ENCODE measurements around the gene ZNF467. TPM values are rescaled to one million over a fixed set of nuclear protein-coding genes. Genes with fewer than 3 reads are reported as not detected.

Gene ZNF467
- total RNA-seq, 2 donors from 2014 or later = 9.9 to 13.2 TPM

GRCh38 chr7:149721084-149721601 is 52.2 kb downstream of the ZNF467 start:
- intact Hi-C loops (cut with DNase I) = no loop called here
- Histone ChIP-seq H3K4me3 (no peak overlapping the region), H3K27ac (peak overlapping the region in 1 of 4 donors; percentile 65), H3K4me1 (peaks cover 20% of the 10 kb centered on the region), H3K27me3 (no peaks in the 10 kb centered on the region), H3K9me3 (no peaks in the 10 kb centered on the region), H3K36me3 (replicated peaks in 1 of 2; ENCODE audit: insufficient read depth in 1 of 2, low read depth in 2 of 2) (peaks cover 0 to 3% of the 10 kb centered on the region in 2 donors)
- TF ChIP-seq POLR2A (IDR thresholded peaks at IDR 0.05) (no peak), CTCF (IDR thresholded peaks at IDR 0.05) (no peak)
- 94% methylated on average over 10 to 16 of the region's 16 CpGs for WGBS, 2 donors
- ATAC-seq (no peak), DNase-seq (no peak)

- TF ChIP-seq CTCF (IDR thresholded peaks at IDR 0.05) = no peak
- TF ChIP-seq POLR2A (IDR thresholded peaks at IDR 0.05) = no peak
- intact Hi-C loops (cut with DNase I) = no loop called here
- no peaks in the 10 kb centered on the region for H3K9me3 ChIP-seq
- peaks cover 0 to 3% of the 10 kb centered on the region in 2 donors for H3K36me3 ChIP-seq (replicated peaks in 1 of 2; ENCODE audit: insufficient read depth in 1 of 2, low read depth in 2 of 2)
- WGBS, 2 donors = 61 to 74% methylated on average over 12 to 22 of the region's 22 CpGs
- DNase-seq = peak; percentile 80 to 94 (median 90)
- H3K4me3 ChIP-seq = no peak overlapping the region
- no peaks in the 10 kb centered on the region for H3K27me3 ChIP-seq
- peaks cover 26% of the 10 kb centered on the region for H3K4me1 ChIP-seq
- peak overlapping the region in 3 of 4 donors; percentile 53 to 69 (median 65) for H3K27ac ChIP-seq
- ATAC-seq = peak; percentile 92
These were observed 52.9 kb downstream of the ZNF467 start for GRCh38 chr7:149720372-149721083.

DNA sequence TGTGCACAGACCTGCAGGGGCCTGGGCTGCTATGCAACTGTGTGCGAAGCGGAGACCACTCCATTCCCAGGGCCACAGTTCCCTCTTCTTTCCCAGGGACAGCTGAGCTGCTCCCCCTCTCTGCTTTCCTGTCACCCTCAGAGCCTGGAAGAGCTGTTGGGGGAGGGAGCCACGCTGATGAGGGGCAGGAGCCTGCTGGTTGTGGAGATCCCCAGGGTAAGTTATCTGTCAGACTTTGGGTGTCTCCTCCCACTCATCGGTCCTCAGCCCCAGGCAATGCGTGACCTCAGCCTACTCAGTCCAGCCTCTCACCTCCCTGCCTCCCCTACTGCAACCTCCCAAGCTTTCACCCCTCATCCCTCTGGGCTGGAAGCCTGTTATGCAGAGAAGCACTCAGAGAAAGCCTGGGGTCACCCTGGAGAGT is 53.5 kb downstream of the ZNF467 start:
- DNase-seq = no peak
- ATAC-seq = no peak
- Histone ChIP-seq H3K27ac (peak overlapping the region in 3 of 4 donors; percentile 53 to 69 (median 65)), H3K36me3 (replicated peaks in 1 of 2; ENCODE audit: insufficient read depth in 1 of 2, low read depth in 2 of 2) (peaks cover 0 to 3% of the 10 kb centered on the region in 2 donors), H3K4me1 (peaks cover 32% of the 10 kb centered on the region), H3K4me3 (no peak overlapping the region), H3K9me3 (no peaks in the 10 kb centered on the region), H3K27me3 (no peaks in the 10 kb centered on the region)
- intact Hi-C loops (cut with DNase I) = no loop called here
- WGBS, 2 donors = 72 to 73% methylated on average over 5 of the region's 5 CpGs
- no peak for TF ChIP-seq POLR2A (IDR thresholded peaks at IDR 0.05)
- TF ChIP-seq CTCF (IDR thresholded peaks at IDR 0.05) = no peak

- Histone ChIP-seq H3K36me3 (replicated peaks in 1 of 2; ENCODE audit: insufficient read depth in 1 of 2, low read depth in 2 of 2) (peaks cover 0 to 3% of the 10 kb centered on the region in 2 donors), H3K4me1 (peaks cover 33% of the 10 kb centered on the region), H3K4me3 (no peak overlapping the region), H3K27ac (peak overlapping the region in 3 of 4 donors; percentile 53 to 69 (median 65)), H3K9me3 (no peaks in the 10 kb centered on the region), H3K27me3 (no peaks in the 10 kb centered on the region)
- ATAC-seq = no peak
- TF ChIP-seq CTCF (IDR thresholded peaks at IDR 0.05) (no peak), POLR2A (IDR thresholded peaks at IDR 0.05) (no peak)
- DNase-seq = no peak
- intact Hi-C loops (cut with DNase I) = no loop called here
- 86 to 90% methylated on average over 27 to 29 of the region's 29 CpGs for WGBS, 2 donors
These were observed 54.1 kb downstream of the ZNF467 start for GRCh38 chr7:149719050-149719899.

Data from body of pancreas (tissue), 4 donors.